Hepatocyte (in vitro differentiated cells): ENCODE results near the gene DGCR8.

Experiments
- EZH2 ChIP-seq: fragments of 200-600 bp; sonication (generic); IDR thresholded peaks from 2 replicates; pipeline ENCODE4 v1.6.1; 2016; ENCODE audit warnings: antibody characterized with exemption, mild to moderate bottlenecking, borderline replicate concordance
- EZH2phosphoT487 ChIP-seq: fragments of 200-600 bp; sonication (generic); IDR thresholded peaks from one replicate; pipeline ENCODE4 v1.6.1; 2018; ENCODE audit warnings: antibody characterized with exemption, mild to moderate bottlenecking, low read depth, moderate library complexity; ENCODE audit not compliant: unreplicated experiment, severe bottlenecking
- TF ChIP-seq, protein P1 (sequence below): fragments of 200-600 bp; sonication (generic); IDR thresholded peaks from 2 replicates; pipeline ENCODE4 v1.5.1; 2016; ENCODE audit warnings: antibody characterized with exemption, mild to moderate bottlenecking; ENCODE audit not compliant: poor library complexity

DNA sequence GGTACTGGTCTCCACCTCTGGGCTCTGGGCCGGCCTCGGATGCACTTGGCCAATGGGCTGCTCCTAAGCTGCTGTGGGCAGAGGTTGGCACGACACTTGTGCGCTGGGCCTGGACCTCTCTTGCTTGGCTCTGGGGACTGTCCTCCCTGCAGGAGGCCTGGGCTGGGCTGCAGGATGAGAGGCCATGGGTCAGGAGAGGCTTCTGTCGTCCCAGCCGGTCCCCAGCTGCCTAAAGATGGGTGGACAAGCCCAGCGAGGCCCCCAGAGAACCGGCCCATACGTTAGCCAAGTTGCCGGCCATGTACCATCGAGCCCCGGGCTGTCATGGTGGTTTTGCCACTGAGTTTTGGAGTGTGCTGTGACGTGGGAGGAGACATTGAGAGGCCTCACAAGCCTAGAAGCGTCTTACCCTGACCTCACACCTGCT, 72.4 kb downstream of the DGCR8 start:
- TF ChIP-seq, protein P1, sequence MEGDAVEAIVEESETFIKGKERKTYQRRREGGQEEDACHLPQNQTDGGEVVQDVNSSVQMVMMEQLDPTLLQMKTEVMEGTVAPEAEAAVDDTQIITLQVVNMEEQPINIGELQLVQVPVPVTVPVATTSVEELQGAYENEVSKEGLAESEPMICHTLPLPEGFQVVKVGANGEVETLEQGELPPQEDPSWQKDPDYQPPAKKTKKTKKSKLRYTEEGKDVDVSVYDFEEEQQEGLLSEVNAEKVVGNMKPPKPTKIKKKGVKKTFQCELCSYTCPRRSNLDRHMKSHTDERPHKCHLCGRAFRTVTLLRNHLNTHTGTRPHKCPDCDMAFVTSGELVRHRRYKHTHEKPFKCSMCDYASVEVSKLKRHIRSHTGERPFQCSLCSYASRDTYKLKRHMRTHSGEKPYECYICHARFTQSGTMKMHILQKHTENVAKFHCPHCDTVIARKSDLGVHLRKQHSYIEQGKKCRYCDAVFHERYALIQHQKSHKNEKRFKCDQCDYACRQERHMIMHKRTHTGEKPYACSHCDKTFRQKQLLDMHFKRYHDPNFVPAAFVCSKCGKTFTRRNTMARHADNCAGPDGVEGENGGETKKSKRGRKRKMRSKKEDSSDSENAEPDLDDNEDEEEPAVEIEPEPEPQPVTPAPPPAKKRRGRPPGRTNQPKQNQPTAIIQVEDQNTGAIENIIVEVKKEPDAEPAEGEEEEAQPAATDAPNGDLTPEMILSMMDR = no peak
- TF ChIP-seq EZH2phosphoT487 = no peak
- no peak for TF ChIP-seq EZH2
